IMR-90 (cell line): Measurements from ENCODE around the gene ANKLE2. TPM values are rescaled to one million over a fixed set of nuclear protein-coding genes. Genes with fewer than 3 reads are reported as not detected.

Source experiments
- ATAC-seq: fragments of 200-7000 bp; cut with Tn5 transposase; 2 replicates; pipeline ENCODE4 v1.9.1; 2020; ENCODE audit warnings: low read depth, mild to moderate bottlenecking, moderate library complexity
- BruUV-seq: library from RNA; stranded (reverse); fragments of 400-500 nt; replicated peaks from 2 replicates; lab custom pipeline; 2021; lab: Mats Ljungman, UMichigan
- CTCF ChIA-PET: fragments of 300-600 bp; formaldehyde crosslinking; extraction: SDS; loops from one replicate; lab custom pipeline; 2021; ENCODE audit warnings: antibody characterized with exemption; lab: Yijun Ruan, JAX
- POLR2A ChIA-PET: fragments of 300-600 bp; sonication (Branson Sonifier 250); formaldehyde crosslinking; loops from one replicate; lab custom pipeline; 2022; ENCODE audit warnings: antibody characterized with exemption; ENCODE audit not compliant: unreplicated experiment; lab: Charles Lee
- DNase-seq: peaks from one replicate; pipeline ENCODE4 v3.0.0; 2013
- H2AFZ ChIP-seq: replicated peaks from 2 replicates; pipeline ENCODE3; 2013; ENCODE audit warnings: low read length, mild to moderate bottlenecking; ENCODE audit not compliant: poor library complexity
- H2AK5ac ChIP-seq: 2 replicates; pipeline ENCODE4 v1.6.1; 2013; ENCODE audit warnings: low read depth, low read length, inconsistent platforms
- H2AK9ac ChIP-seq: replicated peaks from 2 replicates; pipeline ENCODE3; 2013; ENCODE audit warnings: mild to moderate bottlenecking, low read depth, low read length, moderate library complexity; ENCODE audit not compliant: poor library complexity
- H2BK120ac ChIP-seq: 2 replicates; pipeline ENCODE4 v1.6.1; 2013; ENCODE audit warnings: low read depth, low read length, inconsistent platforms
- H2BK15ac ChIP-seq: 3 replicates; pipeline ENCODE4 v1.6.1; 2013; ENCODE audit warnings: low read depth, low read length, inconsistent platforms
- H2BK20ac ChIP-seq: 2 replicates; pipeline ENCODE4 v1.6.1; 2013; ENCODE audit warnings: low read depth, mild to moderate bottlenecking, inconsistent platforms, low read length, moderate library complexity
- H2BK5ac ChIP-seq: 2 replicates; pipeline ENCODE4 v1.6.1; 2013; ENCODE audit warnings: mild to moderate bottlenecking, low read depth, low read length, inconsistent platforms; ENCODE audit not compliant: poor library complexity, severe bottlenecking
- H3K14ac ChIP-seq: replicated peaks from 2 replicates; pipeline ENCODE4 v1.6.1; 2013; ENCODE audit warnings: low read depth, low read length, inconsistent platforms
- H3K18ac ChIP-seq: 2 replicates; pipeline ENCODE4 v1.6.1; 2013; ENCODE audit warnings: low read depth, low read length, control low read depth
- H3K23ac ChIP-seq: 2 replicates; pipeline ENCODE4 v1.6.1; 2013; ENCODE audit warnings: low read depth, low read length, inconsistent platforms
- H3K27ac ChIP-seq: 2 replicates; pipeline ENCODE4 v1.5.1; 2013; ENCODE audit warnings: mild to moderate bottlenecking, control low read depth, low read length; ENCODE audit not compliant: insufficient read depth
- H3K27me3 ChIP-seq: 2 replicates; pipeline ENCODE4 v1.6.1; 2013; ENCODE audit warnings: low read length; ENCODE audit not compliant: control insufficient read depth, insufficient read depth
- H3K36me3 ChIP-seq: 2 replicates; pipeline ENCODE4 v1.6.1; 2013; ENCODE audit warnings: low read length, mixed read lengths; ENCODE audit not compliant: control insufficient read depth, insufficient read depth
- H3K4ac ChIP-seq: 2 replicates; pipeline ENCODE4 v1.6.1; 2013; ENCODE audit warnings: low read depth, low read length, inconsistent platforms
- H3K4me1 ChIP-seq: 2 replicates; pipeline ENCODE4 v1.6.1; 2013; ENCODE audit warnings: low read length, mixed read lengths; ENCODE audit not compliant: control insufficient read depth, insufficient read depth
- H3K4me2 ChIP-seq: 2 replicates; pipeline ENCODE4 v1.6.1; 2013; ENCODE audit warnings: low read depth, mild to moderate bottlenecking, control low read depth, low read length, moderate library complexity
- H3K4me3 ChIP-seq: 2 replicates; pipeline ENCODE4 v1.5.1; 2013; ENCODE audit warnings: low read depth, mild to moderate bottlenecking, control low read depth, low read length, moderate library complexity; ENCODE audit not compliant: insufficient read depth
- H3K56ac ChIP-seq: 2 replicates; pipeline ENCODE4 v1.6.1; 2013; ENCODE audit warnings: low read length, inconsistent platforms; ENCODE audit not compliant: insufficient read depth; ENCODE audit errors: extremely low read depth
- H3K79me1 ChIP-seq, 2 experiments: 2 replicates each; pipeline ENCODE4 v1.6.1; 2013; ENCODE audit warnings: low read length in 2 of 2, inconsistent platforms in 1 of 2, low read depth in 1 of 2
- H3K9ac ChIP-seq: 2 replicates; pipeline ENCODE4 v1.6.1; 2013; ENCODE audit warnings: low read depth, low read length, control low read depth
- H3K9me1 ChIP-seq: 2 replicates; pipeline ENCODE4 v1.6.1; 2013; ENCODE audit warnings: low read length, inconsistent platforms; ENCODE audit not compliant: insufficient read depth
- H3K9me3 ChIP-seq: 2 replicates; pipeline ENCODE4 v1.6.1; 2013; ENCODE audit warnings: low read length; ENCODE audit not compliant: control insufficient read depth, insufficient read depth
- H4K20me1 ChIP-seq: 2 replicates; pipeline ENCODE4 v1.6.1; 2013; ENCODE audit warnings: low read length, inconsistent platforms; ENCODE audit not compliant: insufficient read depth
- H4K5ac ChIP-seq: 2 replicates; pipeline ENCODE4 v1.6.1; 2013; ENCODE audit warnings: mild to moderate bottlenecking, low read depth, low read length, control low read depth
- H4K8ac ChIP-seq, 2 experiments: 2 replicates each; pipeline ENCODE4 v1.6.1; 2013; ENCODE audit warnings: low read depth in 2 of 2, low read length in 2 of 2, control low read depth in 1 of 2, inconsistent platforms in 1 of 2
- H4K91ac ChIP-seq: 2 replicates; pipeline ENCODE4 v1.6.1; 2013; ENCODE audit warnings: low read depth, low read length, inconsistent platforms; ENCODE audit not compliant: insufficient read depth
- CEBPB ChIP-seq: IDR thresholded peaks from 2 replicates; pipeline ENCODE4 v1.6.1; 2012; ENCODE audit warnings: low read depth, low read length, improper control_type of control experiment
- CHD1 ChIP-seq: IDR thresholded peaks from 2 replicates; pipeline ENCODE4 v1.6.1; 2012; ENCODE audit warnings: low read depth, low read length, improper control_type of control experiment
- FOS ChIP-seq: fragments of 150-350 bp; IDR thresholded peaks from 2 replicates; pipeline ENCODE4 v1.6.1; 2016; ENCODE audit warnings: low read depth, low read length
- MAFK ChIP-seq: IDR thresholded peaks from 2 replicates; pipeline ENCODE4 v1.6.1; 2012; ENCODE audit warnings: low read depth, low read length, improper control_type of control experiment
- MAZ ChIP-seq: IDR thresholded peaks from 2 replicates; pipeline ENCODE4 v1.6.1; 2012; ENCODE audit warnings: low read depth, mild to moderate bottlenecking, low read length, improper control_type of control experiment, moderate library complexity, borderline replicate concordance
- MXI1 ChIP-seq: IDR thresholded peaks from 2 replicates; pipeline ENCODE4 v1.6.1; 2012; ENCODE audit warnings: low read depth, mild to moderate bottlenecking, low read length, moderate library complexity, borderline replicate concordance
- NFE2L2 ChIP-seq: fragments of 150-350 bp; IDR thresholded peaks from 2 replicates; pipeline ENCODE4 v1.6.1; 2016; ENCODE audit warnings: low read depth, mild to moderate bottlenecking, low read length
- POLR2A ChIP-seq: IDR thresholded peaks from 2 replicates; pipeline ENCODE4 v1.6.1; 2012; ENCODE audit warnings: mild to moderate bottlenecking, low read depth, low read length
- RAD21 ChIP-seq: IDR thresholded peaks from 2 replicates; pipeline ENCODE4 v1.6.1; 2012; ENCODE audit warnings: low read length, improper control_type of control experiment
- RCOR1 ChIP-seq: IDR thresholded peaks from 2 replicates; pipeline ENCODE4 v1.6.1; 2012; ENCODE audit warnings: mild to moderate bottlenecking, low read length, improper control_type of control experiment; ENCODE audit not compliant: insufficient replicate concordance
- RFX5 ChIP-seq: IDR thresholded peaks from 2 replicates; pipeline ENCODE4 v1.8.0; 2012; ENCODE audit warnings: low read depth, mild to moderate bottlenecking, low read length, moderate library complexity
- SMC3 ChIP-seq: fragments of 150-350 bp; IDR thresholded peaks from 2 replicates; pipeline ENCODE4 v1.6.1; 2016; ENCODE audit warnings: low read depth, mild to moderate bottlenecking, antibody characterized with exemption, low read length, moderate library complexity
- USF2 ChIP-seq: fragments of 150-350 bp; IDR thresholded peaks from 2 replicates; pipeline ENCODE4 v1.6.1; 2017; ENCODE audit warnings: mild to moderate bottlenecking, antibody characterized with exemption, low read length, low read depth
- WGBS, 2 experiments: methylation state at CpG; one replicate each; pipeline versions ENCODE4 v1.1.5 to v1.1.7; 2013; ENCODE audit warnings: missing lambda C conversion rate in 2 of 2; ENCODE audit not compliant: insufficient read length in 1 of 2; ENCODE audit errors: extremely low coverage in 2 of 2; 5-methylcytosine and 5-hydroxymethylcytosine counted together
- dilution Hi-C: fragments of 300-500 bp; cut with HindIII; formaldehyde crosslinking; loops from one replicate; pipeline ENCODE4 v1.14.3; 2018; ENCODE audit warnings: low sequenced_read_pairs; ENCODE audit not compliant: unreplicated experiment
- in situ Hi-C: fragments of 300-500 bp; cut with MboI; formaldehyde crosslinking; loops from 3 replicates; pipeline ENCODE4 v1.14.3; 2019; ENCODE audit warnings: low sequenced_read_pairs, inconsistent platforms, mixed read lengths
- intact Hi-C: fragments of 100-400 bp; cut with micrococcal nuclease; formaldehyde crosslinking; loops from 2 replicates; pipeline ENCODE4 v1.10.0; 2022
- polyA plus RNA-seq, 3 experiments: library from polyadenylated mRNA; depleted of rRNA; stranded (reverse); fragments of >200 nt; gene quantifications; 2 replicates each; pipeline ENCODE4 v1.2.3, GENCODE V29; 2012; ENCODE audit warnings: low replicate concordance in 1 of 3
- total RNA-seq: library from RNA; depleted of rRNA; stranded (reverse); fragments of >200 nt; gene quantifications from 2 replicates; pipeline ENCODE4 v1.2.3, GENCODE V29; 2012
- TF ChIP-seq, protein P1 (sequence below): conservative IDR thresholded peaks from 2 replicates; pipeline ENCODE4 v1.5.1; 2012; ENCODE audit warnings: mild to moderate bottlenecking, low read depth, low read length, improper control_type of control experiment
- TF ChIP-seq, protein P2 (sequence below): fragments of 150-350 bp; IDR thresholded peaks from 2 replicates; pipeline ENCODE4 v1.6.1; 2016; ENCODE audit warnings: low read depth, mild to moderate bottlenecking, low read length, moderate library complexity, borderline replicate concordance

ANKLE2 gene
- total and polyA plus RNA-seq, 2 of the 4 experiments (the other 2 are of a cell fraction): 63.4 to 82.4 TPM

DNA sequence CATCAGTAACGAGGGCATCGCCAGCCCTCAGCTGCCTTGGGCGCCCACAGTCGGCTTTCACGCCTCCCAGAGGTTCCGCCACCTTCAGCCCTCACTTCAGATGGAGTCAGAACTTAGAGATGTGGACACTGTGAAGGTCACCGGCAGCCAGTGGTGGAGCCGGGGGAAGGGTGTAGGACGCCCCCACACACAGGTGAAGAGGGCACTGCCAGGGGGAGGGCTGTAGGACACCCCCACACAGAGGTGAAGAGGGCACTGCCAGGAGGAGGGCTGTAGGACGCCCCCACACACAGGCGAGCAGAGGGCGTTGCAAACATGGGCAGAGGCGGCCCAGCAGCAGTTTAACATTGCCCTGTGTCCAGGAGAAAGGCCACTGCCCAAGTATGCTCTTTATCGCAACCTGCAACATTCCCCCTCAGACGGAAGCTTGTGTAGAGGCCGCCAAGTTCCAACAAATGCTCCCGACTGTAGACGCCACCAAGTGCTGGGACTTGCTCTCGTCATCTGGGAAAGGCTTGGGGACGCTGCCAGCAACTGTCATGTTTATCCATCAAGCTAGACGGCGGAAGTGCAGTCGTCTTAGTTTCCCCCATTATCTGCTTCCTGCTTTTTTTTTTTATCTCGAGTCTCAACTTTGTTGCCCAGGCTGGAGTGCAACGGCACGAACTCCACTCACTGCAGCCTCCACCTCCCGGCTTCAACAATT is 4.9 kb upstream of the ANKLE2 start:
- H2AK5ac ChIP-seq: no peak overlapping the region
- peak overlapping the region; percentile 23 for H2AK9ac ChIP-seq
- no peak overlapping the region for H3K4me3 ChIP-seq
- peaks cover 11% of the 10 kb centered on the region for H4K20me1 ChIP-seq
- H2BK5ac ChIP-seq: peak overlapping the region; percentile 1
- no peak overlapping the region for H3K14ac ChIP-seq
- in situ Hi-C loops (no loop called here), dilution Hi-C loops (no loop called here), intact Hi-C loops (no loop called here)
- ChIA-PET CTCF (no interaction called here), POLR2A (no interaction called here)
- peak overlapping the region; percentile 23; the same call in 1 of the 2 replicates for H3K27ac ChIP-seq
- BruUV-seq: no TSS peak
- peaks cover 4% of the 10 kb centered on the region; the same call in 1 of the 2 replicates for H3K9me1 ChIP-seq
- H2BK120ac ChIP-seq: no peak overlapping the region
- H3K23ac ChIP-seq: peak overlapping the region; percentile 8; the same call in 1 of the 2 replicates
- H2BK20ac ChIP-seq: no peak overlapping the region
- no peak overlapping the region for H4K91ac ChIP-seq
- H2BK15ac ChIP-seq: no peak overlapping the region
- peaks cover 0 to 31% of the 10 kb centered on the region in 2 experiments; a peak in 3 of 4 replicates for H3K79me1 ChIP-seq
- no peak overlapping the region for H3K18ac ChIP-seq
- no peaks in the 10 kb centered on the region for H3K9me3 ChIP-seq
- H4K8ac ChIP-seq: 0 out of 4 replicates have a peak overlapping the region, but pooled peaks have one; percentile 17 to 24
- no peak overlapping the region for H3K56ac ChIP-seq
- ATAC-seq (no peak), DNase-seq (peak; percentile 27)
- H4K5ac ChIP-seq: peak overlapping the region; percentile 59
- peak overlapping the region; percentile 57 for H2AFZ ChIP-seq
- H3K4ac ChIP-seq: peak overlapping the region; percentile 33; the same call in 1 of the 2 replicates
- peaks cover 21% of the 10 kb centered on the region for H3K36me3 ChIP-seq
- H3K27me3 ChIP-seq: no peaks in the 10 kb centered on the region
- H3K4me1 ChIP-seq: peaks cover 5% of the 10 kb centered on the region
- H3K4me2 ChIP-seq: peak overlapping the region; percentile 13; the same call in 1 of the 2 replicates
- H3K9ac ChIP-seq: no peak overlapping the region
- WGBS, 2 experiments: 26% methylated on average over 5 of the region's 27 CpGs; no CpG with 5 or more reads in 1 of the 2 experiments
- no peak for TF ChIP-seq MXI1
- TF ChIP-seq, protein P1, sequence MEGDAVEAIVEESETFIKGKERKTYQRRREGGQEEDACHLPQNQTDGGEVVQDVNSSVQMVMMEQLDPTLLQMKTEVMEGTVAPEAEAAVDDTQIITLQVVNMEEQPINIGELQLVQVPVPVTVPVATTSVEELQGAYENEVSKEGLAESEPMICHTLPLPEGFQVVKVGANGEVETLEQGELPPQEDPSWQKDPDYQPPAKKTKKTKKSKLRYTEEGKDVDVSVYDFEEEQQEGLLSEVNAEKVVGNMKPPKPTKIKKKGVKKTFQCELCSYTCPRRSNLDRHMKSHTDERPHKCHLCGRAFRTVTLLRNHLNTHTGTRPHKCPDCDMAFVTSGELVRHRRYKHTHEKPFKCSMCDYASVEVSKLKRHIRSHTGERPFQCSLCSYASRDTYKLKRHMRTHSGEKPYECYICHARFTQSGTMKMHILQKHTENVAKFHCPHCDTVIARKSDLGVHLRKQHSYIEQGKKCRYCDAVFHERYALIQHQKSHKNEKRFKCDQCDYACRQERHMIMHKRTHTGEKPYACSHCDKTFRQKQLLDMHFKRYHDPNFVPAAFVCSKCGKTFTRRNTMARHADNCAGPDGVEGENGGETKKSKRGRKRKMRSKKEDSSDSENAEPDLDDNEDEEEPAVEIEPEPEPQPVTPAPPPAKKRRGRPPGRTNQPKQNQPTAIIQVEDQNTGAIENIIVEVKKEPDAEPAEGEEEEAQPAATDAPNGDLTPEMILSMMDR: no peak
- no peak for TF ChIP-seq CEBPB
- TF ChIP-seq SMC3: no peak
- TF ChIP-seq MAZ: no peak
- TF ChIP-seq, protein P2, sequence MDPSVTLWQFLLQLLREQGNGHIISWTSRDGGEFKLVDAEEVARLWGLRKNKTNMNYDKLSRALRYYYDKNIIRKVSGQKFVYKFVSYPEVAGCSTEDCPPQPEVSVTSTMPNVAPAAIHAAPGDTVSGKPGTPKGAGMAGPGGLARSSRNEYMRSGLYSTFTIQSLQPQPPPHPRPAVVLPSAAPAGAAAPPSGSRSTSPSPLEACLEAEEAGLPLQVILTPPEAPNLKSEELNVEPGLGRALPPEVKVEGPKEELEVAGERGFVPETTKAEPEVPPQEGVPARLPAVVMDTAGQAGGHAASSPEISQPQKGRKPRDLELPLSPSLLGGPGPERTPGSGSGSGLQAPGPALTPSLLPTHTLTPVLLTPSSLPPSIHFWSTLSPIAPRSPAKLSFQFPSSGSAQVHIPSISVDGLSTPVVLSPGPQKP: no peak
- no peak for TF ChIP-seq FOS
- no peak for TF ChIP-seq CHD1
- no peak for TF ChIP-seq POLR2A
- TF ChIP-seq RFX5: no peak
- TF ChIP-seq RAD21: no peak
- TF ChIP-seq NFE2L2: no peak
- TF ChIP-seq MAFK: no peak
- TF ChIP-seq USF2: no peak
- TF ChIP-seq RCOR1: no peak
